Stimulated activated CD8-positive, alpha-beta memory T cell treated with anti-CD3 and anti-CD28 coated beads, Interleukin-7, amount 100 ng/mL, for 24 hours (primary cell): ENCODE measurements around the gene SEC24C.
"Not testable (repeated sequence)": the region's sequence is repeated elsewhere in the genome, so short reads cannot be mapped to it uniquely, and the experiment has no call there.

Source experiments
- DNase-seq: peaks from one replicate; pipeline ENCODE4 v3.0.0-alpha.2; 2020; ENCODE audit warnings: low read depth

The SEC24C gene

GRCh38 chr10:73732426-73732825, 11.7 kb upstream of the SEC24C start:
- DNase-seq, result no peak

DNA sequence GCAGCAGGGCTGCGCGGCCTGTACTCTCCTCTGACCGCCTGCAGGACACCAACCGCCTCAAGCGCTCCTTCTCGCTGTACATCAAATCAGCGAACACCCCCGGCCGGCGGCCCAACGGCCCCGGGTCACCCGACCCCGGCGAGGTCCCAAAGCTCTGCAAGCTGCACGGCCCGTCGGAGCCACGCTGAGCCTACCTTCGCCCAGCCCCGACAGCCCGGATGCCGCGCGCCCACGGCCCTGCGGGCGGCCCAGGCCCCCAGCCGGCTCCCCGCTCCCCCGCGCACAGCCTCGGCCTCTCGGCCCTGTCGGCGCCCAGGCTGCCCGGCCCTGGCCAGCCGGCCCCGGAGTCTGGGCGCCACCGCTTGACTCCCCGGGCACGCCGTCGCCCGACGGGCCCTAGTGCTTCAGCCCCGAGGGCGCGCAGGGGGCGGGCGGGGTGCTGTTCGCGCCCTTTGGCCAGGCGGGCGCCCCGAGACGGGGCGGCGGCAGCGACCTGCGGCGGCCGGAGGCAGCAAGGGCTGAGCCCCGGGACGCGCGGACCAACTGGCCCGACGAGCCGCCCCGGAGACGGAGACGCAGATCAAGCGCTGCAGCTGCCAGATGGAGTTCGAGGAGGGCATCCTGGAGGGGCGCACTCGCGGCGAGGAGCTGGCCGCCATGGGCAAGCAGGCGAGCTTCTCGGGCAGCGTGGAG, 11.1 kb upstream of the SEC24C start:
- no peak for DNase-seq

DNA sequence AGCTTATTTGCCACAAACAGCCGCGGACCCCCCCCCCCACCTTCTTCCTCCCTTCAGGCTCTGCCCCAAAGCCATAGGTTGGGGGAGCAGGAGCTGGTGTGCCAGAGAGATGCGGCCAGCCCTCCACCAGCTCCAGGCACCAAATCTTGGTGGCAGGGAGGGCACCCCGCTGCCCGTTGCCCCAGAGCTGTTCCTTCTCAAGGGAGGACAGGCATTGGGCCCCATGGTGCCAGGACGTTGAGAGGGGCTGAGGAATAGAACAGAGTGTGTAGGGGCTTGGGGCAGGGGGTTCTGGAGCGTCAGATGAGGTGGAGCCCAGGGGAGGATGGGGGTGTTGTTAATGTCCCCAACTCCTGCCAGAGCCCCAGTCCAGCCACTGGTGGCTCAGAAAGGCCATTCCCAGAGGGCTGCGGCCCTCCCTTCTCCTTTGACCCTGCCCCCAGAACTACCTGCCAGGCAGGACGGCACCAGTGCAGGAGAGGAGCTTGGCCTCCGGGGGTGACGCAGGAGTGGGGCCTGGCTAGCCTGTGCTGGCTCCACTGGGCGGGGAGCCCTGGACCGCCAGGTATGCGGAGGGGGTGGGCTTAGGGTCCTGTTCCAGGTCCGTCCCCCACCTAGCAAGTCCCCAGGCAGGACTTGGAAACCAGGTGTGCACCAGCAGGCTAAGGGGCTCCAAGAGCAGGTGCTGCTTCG, 10.0 kb upstream of the SEC24C start:
- DNase-seq, result no peak

DNA sequence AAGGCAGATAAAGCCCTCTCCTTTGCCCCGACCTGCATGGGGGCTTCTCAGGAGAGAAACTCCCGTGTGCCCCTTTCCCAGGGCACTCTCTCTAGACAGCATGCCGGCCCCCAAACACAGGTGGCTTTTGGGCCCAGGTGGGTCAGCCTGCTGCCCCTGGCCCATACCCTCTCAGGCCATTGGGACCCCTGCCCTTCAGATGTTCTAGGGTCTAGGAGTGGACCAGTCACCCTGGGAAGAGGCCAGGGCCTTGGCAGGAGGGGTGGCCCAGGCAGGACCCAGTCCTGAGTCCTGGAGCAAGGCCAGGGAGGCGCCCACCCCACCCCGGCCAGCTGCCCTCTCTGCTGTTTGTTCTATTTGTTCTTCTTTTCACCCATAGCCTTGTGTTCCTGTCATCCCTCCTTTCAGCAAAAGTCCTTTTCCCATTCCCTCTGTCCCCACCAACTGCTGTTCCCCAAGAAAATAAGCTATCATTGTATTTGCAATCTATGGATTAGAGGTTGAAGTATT, 9.3 kb upstream of the SEC24C start:
- no peak for DNase-seq

- DNase-seq, result not testable (repeated sequence)
Observed at GRCh38 chr10:73740501-73741254, 3.5 kb upstream of the SEC24C start.

GRCh38 chr10:73742454-73742734, 1.8 kb upstream of the SEC24C start:
- no peak for DNase-seq

- DNase-seq, result no peak
Observed at GRCh38 chr10:73743327-73743904, 756 bp upstream of the SEC24C start.

DNA sequence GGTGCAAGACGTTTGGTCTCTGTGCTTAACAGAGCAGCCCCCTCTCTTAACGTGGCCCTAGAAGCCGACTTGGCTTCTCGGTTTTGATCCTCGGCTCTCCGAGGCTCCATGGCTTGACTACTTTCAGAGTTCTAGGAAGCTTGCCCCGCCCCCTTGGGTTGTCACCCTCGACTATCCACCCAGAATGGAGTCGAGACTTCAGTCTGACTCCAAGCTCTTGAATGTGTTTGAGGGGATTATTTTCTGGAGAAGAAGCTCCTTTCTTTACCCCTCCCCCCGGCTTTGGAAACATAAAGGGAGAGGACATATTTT, 448 bp downstream of the SEC24C start:
- peak; percentile 44 for DNase-seq

DNA sequence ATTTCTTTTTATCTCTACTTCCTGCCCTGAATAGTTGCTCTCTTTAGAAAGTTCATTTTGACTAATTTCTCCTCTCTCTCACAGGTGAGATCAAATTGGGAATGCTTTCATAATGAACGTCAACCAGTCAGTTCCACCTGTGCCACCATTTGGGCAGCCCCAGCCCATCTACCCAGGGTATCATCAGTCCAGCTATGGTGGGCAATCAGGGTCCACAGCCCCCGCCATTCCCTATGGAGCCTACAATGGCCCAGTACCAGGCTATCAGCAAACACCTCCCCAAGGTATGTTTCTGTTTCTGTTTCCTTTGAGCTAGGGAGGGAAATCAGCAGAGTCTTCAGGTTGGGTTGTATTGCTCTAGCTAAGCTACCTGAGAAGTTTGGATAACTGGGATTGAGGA, 2.5 kb downstream of the SEC24C start:
- DNase-seq, result no peak

GRCh38 chr10:73750819-73751218, 6.6 kb downstream of the SEC24C start:
- no peak for DNase-seq

DNA sequence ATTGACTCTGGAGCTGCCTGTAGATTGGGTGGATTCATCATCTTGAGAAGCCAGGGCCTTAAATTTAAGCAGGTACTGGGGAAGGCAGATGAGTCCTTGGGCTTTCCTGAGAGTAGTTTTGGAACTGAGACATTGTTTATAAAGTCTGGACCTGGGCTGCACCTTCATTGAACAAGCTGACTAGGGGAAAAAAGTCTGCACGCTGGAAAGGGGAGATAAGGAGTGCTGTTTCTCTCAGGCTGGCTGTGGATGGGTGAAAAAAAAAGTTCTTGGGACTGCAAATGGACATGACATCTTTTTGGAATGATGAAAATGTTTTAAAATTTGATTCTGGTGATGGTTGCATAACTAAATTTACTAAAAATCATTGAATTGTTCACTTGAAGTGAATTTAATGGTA, 12.0 kb downstream of the SEC24C start:
- no peak for DNase-seq

DNA sequence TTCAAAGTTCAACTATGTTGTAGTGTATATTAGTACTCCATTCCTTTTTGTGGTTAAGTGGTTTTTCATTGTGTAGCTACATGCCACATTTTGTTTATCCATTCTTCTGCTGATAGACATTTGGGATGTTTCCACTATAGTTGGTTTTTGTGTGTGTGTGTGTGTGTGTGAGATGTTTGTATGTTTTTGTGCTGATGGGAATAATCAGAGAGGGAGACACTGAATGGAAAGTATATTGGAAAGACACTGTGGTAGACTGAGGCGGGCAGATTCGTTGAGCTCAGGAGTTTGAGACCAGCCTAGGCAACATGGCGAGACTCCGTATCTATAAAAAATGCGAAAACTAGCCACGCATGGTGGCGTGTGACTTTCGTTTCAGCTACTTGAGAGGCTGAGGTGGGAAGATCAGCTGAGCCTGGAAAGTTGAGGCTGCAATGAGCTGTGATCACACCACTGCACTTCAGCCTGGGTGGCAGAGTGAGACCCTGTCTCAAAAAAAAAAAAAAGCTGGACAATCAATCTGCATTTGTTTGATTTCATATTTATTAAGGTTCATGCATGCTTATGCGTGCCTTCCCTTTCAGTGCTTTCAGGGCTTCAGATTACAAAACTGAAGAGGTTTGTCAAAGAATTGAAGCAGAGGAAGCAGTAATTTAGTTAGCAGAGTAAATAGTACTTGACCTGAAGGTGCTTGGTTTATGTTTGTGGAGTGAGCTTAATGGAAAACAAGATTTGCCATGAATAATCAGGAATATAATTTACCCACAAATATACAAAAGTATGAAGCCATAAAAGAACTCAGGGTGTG, 14.7 kb downstream of the SEC24C start:
- DNase-seq, result no peak

GRCh38 chr10:73759512-73760115, 15.4 kb downstream of the SEC24C start:
- DNase-seq, result no peak

- DNase-seq, result no peak
Observed at GRCh38 chr10:73761781-73762180, 17.6 kb downstream of the SEC24C start.

- DNase-seq, result no peak
Observed at GRCh38 chr10:73762915-73763314, 18.7 kb downstream of the SEC24C start.

- DNase-seq, result no peak
Observed at GRCh38 chr10:73763343-73763742, 19.2 kb downstream of the SEC24C start.

DNA sequence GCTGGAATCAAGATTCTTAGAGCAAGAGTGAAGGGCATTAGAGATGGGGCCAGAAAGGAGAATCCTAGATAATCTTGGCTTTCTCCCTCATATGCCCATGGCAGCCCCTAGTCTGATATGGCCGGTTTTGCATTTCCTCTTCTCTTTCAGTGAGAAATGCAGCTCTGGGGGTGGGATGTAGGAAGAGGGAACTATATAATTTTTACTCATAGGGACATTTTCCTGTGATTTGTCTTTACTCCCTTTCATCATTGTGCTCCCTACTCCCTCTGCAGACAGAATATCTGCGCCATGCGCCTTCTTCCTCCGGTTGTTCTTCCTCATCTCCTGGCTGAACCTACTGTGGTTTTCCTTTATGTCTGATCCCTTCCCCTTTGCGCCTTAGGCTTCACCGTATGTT, 20.9 kb downstream of the SEC24C start:
- DNase-seq, result no peak

DNA sequence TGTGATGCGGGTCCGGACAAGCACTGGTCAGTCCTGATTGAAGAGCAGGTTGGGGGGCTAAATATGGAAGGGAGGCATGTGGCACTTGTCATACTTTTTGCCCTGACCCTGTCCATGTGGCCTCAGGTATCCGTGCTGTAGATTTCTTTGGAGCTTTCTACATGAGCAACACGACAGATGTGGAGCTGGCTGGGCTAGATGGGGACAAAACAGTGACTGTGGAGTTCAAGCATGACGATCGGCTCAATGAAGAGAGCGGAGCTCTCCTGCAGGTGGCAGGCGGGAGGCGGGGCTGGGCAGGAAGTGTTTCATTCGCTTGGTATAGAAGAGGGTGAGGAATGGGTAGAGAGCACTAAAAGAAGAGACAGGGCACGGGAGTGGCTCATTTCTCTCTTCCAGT, 24.7 kb downstream of the SEC24C start:
- no peak for DNase-seq

- no peak for DNase-seq
Observed at GRCh38 chr10:73769396-73769795, 25.2 kb downstream of the SEC24C start.

DNA sequence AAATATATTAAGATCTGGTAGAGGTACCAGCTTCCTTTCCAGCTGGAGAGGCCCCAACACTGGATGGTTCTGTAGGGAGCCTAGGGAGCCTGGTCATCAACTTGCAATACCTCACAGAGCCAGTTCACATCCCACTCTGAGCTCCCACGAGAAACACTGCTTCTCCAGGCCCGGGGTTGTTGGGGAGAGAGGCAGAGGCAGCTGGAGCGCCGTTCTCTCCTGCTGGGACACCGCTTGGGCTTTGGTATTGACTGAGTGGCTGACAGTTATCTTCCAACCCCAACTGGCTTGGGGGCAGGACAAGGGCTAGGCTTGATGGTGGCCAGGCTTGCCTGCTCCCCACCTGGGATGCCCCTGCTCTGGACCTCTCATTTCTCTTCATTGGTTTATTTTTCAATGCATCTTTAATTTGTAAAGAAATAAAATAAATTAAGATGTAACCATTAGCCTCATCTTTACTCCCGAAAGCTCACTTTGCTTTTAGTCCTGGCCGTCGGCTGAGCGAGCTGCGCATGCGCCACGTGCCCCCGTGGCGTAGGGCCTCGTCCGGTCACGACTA, 27.6 kb downstream of the SEC24C start:
- peak; percentile 48 for DNase-seq
